Measurements from ENCODE around the gene CA12.
"Not testable (repeated sequence)": the region's sequence is repeated elsewhere in the genome, so short reads cannot be mapped to it uniquely, and the experiment has no call there.

The CA12 gene

GRCh38 chr15:63357061-63357460, 24.6 kb downstream of the CA12 start:
- no peak for DNase-seq

- no peak for DNase-seq
Measured at GRCh38 chr15:63354821-63355650, 26.6 kb downstream of the CA12 start.

- no peak for DNase-seq
Measured at GRCh38 chr15:63353887-63354286, 27.8 kb downstream of the CA12 start.

GRCh38 chr15:63353261-63353660, 28.4 kb downstream of the CA12 start:
- no peak for DNase-seq

- DNase-seq: no peak
Measured at GRCh38 chr15:63352808-63353207, 28.8 kb downstream of the CA12 start.

GRCh38 chr15:63351170-63351569, 30.5 kb downstream of the CA12 start:
- no peak for DNase-seq

- no peak for DNase-seq
Measured at GRCh38 chr15:63350178-63350621, 31.4 kb downstream of the CA12 start.

- no peak for DNase-seq
Measured at GRCh38 chr15:63349621-63350020, 32.0 kb downstream of the CA12 start.

- DNase-seq: no peak
Measured at GRCh38 chr15:63349156-63349555, 32.5 kb downstream of the CA12 start.

- peak in 1 of 2 donors; percentile 70 for DNase-seq
Measured at GRCh38 chr15:63348392-63348791, 33.3 kb downstream of the CA12 start.

GRCh38 chr15:63347074-63347857, 34.4 kb downstream of the CA12 start:
- DNase-seq: no peak

- DNase-seq: no peak
Measured at GRCh38 chr15:63345391-63345752, 36.3 kb downstream of the CA12 start.

GRCh38 chr15:63344731-63345390, 36.8 kb downstream of the CA12 start:
- peak in 1 of 2 donors; percentile 16 for DNase-seq

- DNase-seq: not testable (repeated sequence)
Measured at GRCh38 chr15:63342996-63343562, 38.6 kb downstream of the CA12 start.

GRCh38 chr15:63341898-63342297, 39.7 kb downstream of the CA12 start:
- no peak for DNase-seq

- no peak for DNase-seq
Measured at GRCh38 chr15:63340878-63341277, 40.8 kb downstream of the CA12 start.

- DNase-seq: no peak
Measured at GRCh38 chr15:63340353-63340752, 41.3 kb downstream of the CA12 start.

- no peak for DNase-seq
Measured at GRCh38 chr15:63339836-63340235, 41.8 kb downstream of the CA12 start.

- DNase-seq: no peak
Measured at GRCh38 chr15:63339006-63339766, 42.5 kb downstream of the CA12 start.

GRCh38 chr15:63338170-63338569, 43.5 kb downstream of the CA12 start:
- no peak for DNase-seq

GRCh38 chr15:63337046-63337445, 44.6 kb downstream of the CA12 start:
- DNase-seq: no peak

GRCh38 chr15:63335543-63336240, 46.0 kb downstream of the CA12 start:
- no peak for DNase-seq
